K562 (cell line): Measurements from ENCODE around the gene TMPRSS9. TPM values are rescaled to one million over a fixed set of nuclear protein-coding genes. Genes with fewer than 3 reads are reported as not detected.

Experiments used
- ATAC-seq: fragments of 200-7000 bp; cut with Tn5 transposase; 3 replicates; pipeline ENCODE4 v1.9.1; 2020; ENCODE audit warnings: moderate library complexity
- BruUV-seq: library from RNA; stranded (reverse); fragments of 400-500 nt; replicated peaks from 2 replicates; lab custom pipeline; 2021; lab: Mats Ljungman, UMichigan
- CTCF ChIA-PET: fragments of 300-600 bp; formaldehyde crosslinking; extraction: SDS; loops from one replicate; lab custom pipeline; 2021; ENCODE audit warnings: low intra/inter-chr PET ratio; lab: Yijun Ruan, JAX
- POLR2A ChIA-PET: fragments of 300-600, 350-650 bp; sonication (Branson Sonifier 250); formaldehyde crosslinking; extraction: SDS; loops from one replicate; lab custom pipeline; 2021; ENCODE audit warnings: antibody characterized with exemption, inconsistent platforms; lab: Yijun Ruan, JAX
- DNase-seq, 4 experiments: peaks; one replicate each; pipeline versions ENCODE4 v3.0.0 to v3.0.0-alpha.2; 2011 to 2018; ENCODE audit warnings: low spot score in 3 of 4, mixed read lengths in 3 of 4; ENCODE audit errors: extremely low read depth in 1 of 4
- FAIRE-seq: peaks from 2 replicates; lab custom pipeline; 2011; peaks lifted over from hg19 to GRCh38; lab: Jason Lieb, UNC
- H2AFZ ChIP-seq: 2 replicates; pipeline ENCODE4 v1.6.0; 2011; ENCODE audit warnings: low read depth, low read length, control low read depth, inconsistent platforms
- H3K27ac ChIP-seq: fragments of 200-600 bp; 3 replicates; pipeline ENCODE4 v1.8.0; 2011; ENCODE audit warnings: low read depth, mild to moderate bottlenecking, control low read depth, inconsistent platforms, low read length, moderate library complexity, mixed read lengths; ENCODE audit errors: extremely low read depth
- H3K27me3 ChIP-seq, 2 experiments: fragments of 300-600 bp in 1 of 2; 2 replicates in 1 of 2; 3 replicates in 1 of 2; pipeline versions ENCODE4 v1.6.0 to v1.8.0; 2011; ENCODE audit warnings: inconsistent platforms in 2 of 2, low read length in 2 of 2, mild to moderate bottlenecking in 1 of 2, mixed read lengths in 1 of 2, moderate library complexity in 1 of 2; ENCODE audit not compliant: control insufficient read depth in 2 of 2, insufficient read depth in 2 of 2
- H3K36me3 ChIP-seq: fragments of 300-600 bp; 3 replicates; pipeline ENCODE4 v1.8.0; 2011; ENCODE audit warnings: mild to moderate bottlenecking, low read length, inconsistent platforms; ENCODE audit not compliant: control insufficient read depth, insufficient read depth
- H3K4me1 ChIP-seq, 2 experiments: fragments of 200-600 bp in 1 of 2; replicated peaks in 1 of 2; 2 replicates in 1 of 2; 3 replicates in 1 of 2; pipeline versions ENCODE4 v1.5.1 to v1.8.0; 2011; ENCODE audit warnings: inconsistent platforms in 2 of 2, low read length in 2 of 2, mild to moderate bottlenecking in 1 of 2, mixed read lengths in 1 of 2, moderate library complexity in 1 of 2; ENCODE audit not compliant: control insufficient read depth in 2 of 2, insufficient read depth in 2 of 2
- H3K4me2 ChIP-seq: 2 replicates; pipeline ENCODE4 v1.6.1; 2011; ENCODE audit warnings: low read length, control low read depth, inconsistent platforms, mixed read lengths; ENCODE audit not compliant: insufficient read depth
- H3K4me3 ChIP-seq: fragments of 200-600 bp; sonication (generic), shearing (Covaris generic); 2 replicates; pipeline ENCODE4 v1.5.1; 2016; ENCODE audit warnings: control low read depth, inconsistent platforms
- H3K79me2 ChIP-seq: fragments of 200-600 bp; 3 replicates; pipeline ENCODE4 v1.8.0; 2011; ENCODE audit warnings: low read length, inconsistent platforms; ENCODE audit not compliant: control insufficient read depth, insufficient read depth
- H3K9ac ChIP-seq, 2 experiments: 2 replicates each; pipeline versions ENCODE4 v1.6.0 to v1.6.1; 2011; ENCODE audit warnings: low read depth in 2 of 2, low read length in 2 of 2, control low read depth in 1 of 2, inconsistent platforms in 1 of 2, mild to moderate bottlenecking in 1 of 2, mixed read lengths in 1 of 2; ENCODE audit not compliant: insufficient read depth in 1 of 2
- H3K9me1 ChIP-seq: one replicate; pipeline ENCODE4 v1.6.0; 2011; ENCODE audit warnings: inconsistent platforms, mild to moderate bottlenecking, low read length, moderate library complexity; ENCODE audit not compliant: control insufficient read depth, insufficient read depth
- H3K9me3 ChIP-seq: replicated peaks from 2 replicates; pipeline ENCODE4 v1.5.1; 2011; ENCODE audit warnings: low read depth, low read length, inconsistent platforms; ENCODE audit not compliant: control insufficient read depth, insufficient read depth
- H4K20me1 ChIP-seq: replicated peaks from 2 replicates; pipeline ENCODE4 v1.6.1; 2011; ENCODE audit warnings: low read length, inconsistent platforms, mixed read lengths; ENCODE audit not compliant: control insufficient read depth, insufficient read depth
- COPS2 ChIP-seq: fragments of 450-650 bp; conservative IDR thresholded peaks from 2 replicates; pipeline ENCODE4 v1.6.1; 2016; ENCODE audit warnings: mild to moderate bottlenecking, moderate library complexity
- CREB1 ChIP-seq, 2 experiments: sonication (generic) in 1 of 2; formaldehyde crosslinking in 1 of 2; IDR thresholded peaks; 2 replicates each; pipeline versions ENCODE4 v1.6.1 to v1.8.0; 2012 to 2022; ENCODE audit warnings: inconsistent platforms in 1 of 2, mild to moderate bottlenecking in 1 of 2, missing genetic modification reagents in 1 of 2, moderate library complexity in 1 of 2
- CREM ChIP-seq: IDR thresholded peaks from 2 replicates; pipeline ENCODE4 v1.6.1; 2014; ENCODE audit warnings: antibody characterized with exemption, low read depth
- GABPB1 ChIP-seq: sonication (generic); formaldehyde crosslinking; IDR thresholded peaks from 2 replicates; pipeline ENCODE4 v1.8.0; 2022; ENCODE audit warnings: mild to moderate bottlenecking, missing genetic modification reagents
- POLR2B ChIP-seq: fragments of 450-650 bp; IDR thresholded peaks from 2 replicates; pipeline ENCODE4 v1.6.1; 2018; ENCODE audit warnings: low read depth; ENCODE audit not compliant: partially characterized antibody
- RREB1 ChIP-seq: fragments of 250-450 bp; sonication (Bioruptor Pico); IDR thresholded peaks from 2 replicates; pipeline ENCODE4 v1.4.0; 2020
- SMAD4 ChIP-seq: fragments of 250-450 bp; sonication (Bioruptor Pico); conservative IDR thresholded peaks from 2 replicates; pipeline ENCODE4 v1.8.0; 2021; ENCODE audit warnings: inconsistent platforms, mild to moderate bottlenecking, moderate library complexity
- STAT6 ChIP-seq: sonication (generic); formaldehyde crosslinking; IDR thresholded peaks from 2 replicates; pipeline ENCODE4 v1.8.1; 2023; ENCODE audit warnings: mild to moderate bottlenecking, missing genetic modification reagents
- TAF1 ChIP-seq: IDR thresholded peaks from 2 replicates; pipeline ENCODE4 v1.6.1; 2011; ENCODE audit warnings: mild to moderate bottlenecking, low read length, moderate library complexity; ENCODE audit not compliant: insufficient read depth, control insufficient read depth, severe bottlenecking; ENCODE audit errors: extremely low read depth
- TCF7 ChIP-seq: sonication (generic); IDR thresholded peaks from 2 replicates; pipeline ENCODE4 v1.6.1; 2016; ENCODE audit warnings: antibody characterized with exemption, borderline replicate concordance
- TFAP4 ChIP-seq: sonication (generic); formaldehyde crosslinking; IDR thresholded peaks from 2 replicates; pipeline ENCODE4 v1.8.0; 2022; ENCODE audit warnings: missing genetic modification reagents, mild to moderate bottlenecking, moderate library complexity, borderline replicate concordance
- WGBS: fragments of 100-300 bp; shearing (Covaris generic); methylation state at CpG from one replicate; pipeline ENCODE4 v1.1.6; 2016; ENCODE audit warnings: low coverage, mixed read lengths; ENCODE audit not compliant: insufficient coverage; ENCODE audit errors: missing lambda C conversion rate; 5-methylcytosine and 5-hydroxymethylcytosine counted together
- in situ Hi-C: fragments of 300-500 bp; cut with MboI; formaldehyde crosslinking; loops from 4 replicates; pipeline ENCODE4 v1.15.0; 2018; ENCODE audit warnings: inconsistent platforms, mixed read lengths
- intact Hi-C: fragments of 100-400 bp; cut with micrococcal nuclease; formaldehyde crosslinking; loops from 2 replicates; pipeline ENCODE4 v1.14.2; 2022
- polyA plus RNA-seq, 8 experiments: library from polyadenylated mRNA; depleted of rRNA in 4 of 8; stranded (reverse) in 5 of 8; unstranded in 3 of 8; fragments of >200 nt; fragmentation: Nextera tagmentation in 2 of 8; fragmentation: Illumina TruSeq in 1 of 8; extraction: Ambion mirVana in 2 of 8; extraction: Trizol in 1 of 8; gene quantifications; 2 replicates each; pipeline versions ENCODE4 v1.2.1 to v1.2.3, GENCODE V29; 2011 to 2014; ENCODE audit warnings: inconsistent platforms in 1 of 8, missing spikeins in 1 of 8
- total RNA-seq, 7 experiments: library from RNA; depleted of rRNA in 6 of 7; stranded (reverse); fragments of >200 nt in 6 of 7; fragmentation: Illumina TruSeq in 2 of 7; extraction: Trizol in 2 of 7; gene quantifications; 2 replicates each; pipeline versions ENCODE4 v1.2.1 to v1.2.3, GENCODE V29; 2011 to 2021; ENCODE audit warnings: low replicate concordance in 1 of 7

Gene TMPRSS9
- total and polyA plus RNA-seq, 9 of the 15 experiments (the other 6 are each of a cell fraction or from before 2014, with no cell fraction given) = 0.01 to 0.03 TPM; not detected in 7

GRCh38 chr19:2329149-2329478 is 31.0 kb upstream of the TMPRSS9 start (continued):
- TF ChIP-seq STAT6 (CRISPR knock-in tag) (peak; percentile 7; the same call in 1 of the 2 replicates), SMAD4 (CRISPR knock-in tag) (no peak), TCF7 (no peak)

GRCh38 chr19:2329501-2329916 is 30.6 kb upstream of the TMPRSS9 start:
- H3K79me2 ChIP-seq = peaks cover 93% of the 10 kb centered on the region
- in situ Hi-C loops = no loop called here
- no peak for FAIRE-seq
- TF ChIP-seq CREB1 (IDR thresholded peaks at IDR 0.05) (peak; percentile 66; the same call in 1 of the 2 replicates), CREB1 (CRISPR knock-in tag; IDR thresholded peaks at IDR 0.05) (peak; percentile 57), GABPB1 (CRISPR knock-in tag) (peak; percentile 61), COPS2 (no peak), TAF1 (peak; percentile 26), TFAP4 (CRISPR knock-in tag) (peak; percentile 19; the same call in 1 of the 2 replicates), RREB1 (CRISPR knock-in tag) (0 out of 2 replicates have a peak, but pooled peaks have one; percentile 40), POLR2B (no peak), CREM (peak; percentile 84)

More at GRCh38 chr19:2329501-2329916, 30.6 kb upstream of the TMPRSS9 start:
- ChIA-PET CTCF (no interaction called here), POLR2A (interaction anchor here (0.7 kb wide), 2 partner anchors 94 to 445 kb away, joined by 3 read pairs; no protein-coding TSS in a partner anchor)
- no peaks in the 10 kb centered on the region for H3K9me3 ChIP-seq
- DNase-seq (peak in 2 of 4 experiments; percentile 56 to 62), ATAC-seq (peak; percentile 72)
- peak overlapping the region; percentile 88 for H3K4me2 ChIP-seq
- no TSS peak for BruUV-seq
- H3K9me1 ChIP-seq = no peaks in the 10 kb centered on the region
- H4K20me1 ChIP-seq = no peaks in the 10 kb centered on the region
- H2AFZ ChIP-seq = no peak overlapping the region
- H3K4me1 ChIP-seq = peaks cover 28 to 76% of the 10 kb centered on the region in 2 experiments; a peak in 4 of 5 replicates
- 26% methylated on average over 13 of the region's 13 CpGs for WGBS
- peak overlapping the region; percentile 90 to 99 for H3K9ac ChIP-seq
- intact Hi-C loops = loop anchor here (10.0 kb wide), 1 partner anchor 55 kb away; no protein-coding TSS in a partner anchor
- peaks cover 42% of the 10 kb centered on the region for H3K36me3 ChIP-seq
- H3K4me3 ChIP-seq = peak overlapping the region; percentile 98
- peak overlapping the region; percentile 74 for H3K27ac ChIP-seq
- no peaks in the 10 kb centered on the region for H3K27me3 ChIP-seq
